Stimulated activated CD8-positive, alpha-beta memory T cell treated with anti-CD3 and anti-CD28 coated beads, Interleukin-4, amount 100 ng/mL, for 1 hour (primary cell): ENCODE measurements around the gene TUBA3C.

Experiments
- DNase-seq, 2 donors: peaks; one replicate each; pipeline ENCODE4 v3.0.0-alpha.2; 2020; ENCODE audit warnings: low read depth in 2 of 2, low spot score in 1 of 2

Gene TUBA3C

DNA sequence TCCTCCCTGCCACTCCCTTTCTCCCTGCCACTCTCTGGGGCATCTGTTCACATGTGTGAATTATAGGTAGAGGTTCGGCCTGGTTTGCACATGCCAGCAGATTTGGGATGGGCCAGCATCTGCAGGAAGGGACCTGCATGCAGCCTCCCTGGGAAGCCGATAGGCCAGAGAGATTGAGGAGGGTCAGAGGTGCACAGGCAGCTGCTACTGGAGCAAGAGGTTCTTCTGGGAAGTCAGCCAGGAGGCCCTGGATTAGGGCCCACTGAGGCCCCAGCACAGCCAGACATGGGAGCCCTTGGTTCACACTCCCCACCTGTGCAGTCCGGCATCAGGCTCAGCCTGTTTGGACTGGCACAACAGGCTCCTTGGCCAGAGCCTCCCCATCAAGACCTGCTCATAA lies 12.1 kb downstream of the TUBA3C start:
- DNase-seq = no peak

DNA sequence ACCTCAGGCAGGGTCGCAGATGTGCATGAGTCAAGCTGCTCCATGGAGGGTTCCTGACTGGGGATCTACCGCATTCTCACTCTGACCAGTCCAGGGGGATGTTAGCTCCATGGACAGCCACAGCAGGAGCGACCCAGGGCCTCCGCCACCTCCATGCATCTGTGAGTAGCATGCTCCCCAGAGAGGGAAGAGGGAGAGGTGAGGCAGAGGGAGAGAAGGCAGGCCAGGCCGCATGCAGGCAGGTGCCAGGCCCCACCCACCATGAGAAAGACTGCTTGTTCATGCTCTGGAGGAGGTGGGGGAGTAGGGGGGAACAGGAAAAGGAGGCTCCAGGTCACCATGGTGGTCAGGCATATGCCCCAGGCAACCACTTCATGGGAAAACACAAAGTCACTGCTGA lies 20.3 kb downstream of the TUBA3C start:
- no peak for DNase-seq

DNA sequence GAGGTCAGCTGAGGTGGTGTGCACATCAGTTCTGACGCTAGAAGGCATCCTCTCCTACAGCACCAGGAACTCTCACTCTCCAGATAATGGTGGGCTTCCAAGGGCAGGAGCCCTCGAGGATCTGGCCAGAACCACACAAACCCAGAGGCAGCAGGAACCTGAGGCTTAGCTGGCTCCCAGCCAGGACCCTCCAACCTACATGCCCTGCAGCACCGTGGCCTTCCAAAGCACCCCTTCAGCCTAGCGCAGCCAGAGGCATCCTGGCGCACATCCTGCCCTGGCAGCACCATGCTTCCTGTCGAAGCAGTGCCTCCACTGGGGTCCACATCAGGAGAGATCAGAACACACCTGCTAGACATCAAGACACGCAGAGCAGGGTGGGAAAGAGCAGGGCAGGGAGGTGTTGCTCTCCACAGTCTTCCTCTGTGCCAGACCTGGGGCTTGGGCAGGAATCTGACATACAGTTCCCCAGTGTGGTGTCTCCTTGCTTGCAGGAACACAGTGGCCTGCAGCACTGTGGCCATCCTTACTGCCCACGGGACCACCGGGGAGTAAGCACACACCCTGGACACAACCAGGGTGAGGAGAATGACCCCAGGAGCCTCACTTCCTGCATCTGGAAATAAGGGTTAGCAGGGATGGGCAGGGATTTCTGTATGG lies 21.7 kb downstream of the TUBA3C start:
- no peak for DNase-seq

DNA sequence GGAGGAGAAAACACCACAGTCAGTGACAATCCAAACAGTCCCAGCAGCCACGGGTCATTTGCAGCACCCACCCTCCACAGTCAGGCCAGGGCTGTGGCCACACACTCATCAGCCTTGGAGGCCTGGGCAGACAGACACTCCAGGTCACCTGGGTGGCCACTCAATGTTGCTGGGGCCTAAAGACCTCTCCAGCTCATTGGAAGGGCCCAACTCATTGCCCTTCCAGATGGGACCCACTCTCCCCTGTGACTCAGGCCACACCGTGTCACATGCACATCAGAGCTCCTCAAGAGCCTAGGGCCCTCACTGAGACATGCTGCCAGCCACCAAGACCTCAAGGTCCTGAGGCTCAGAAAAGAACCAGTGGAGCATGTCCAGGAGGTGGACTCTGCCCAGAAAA lies 22.4 kb downstream of the TUBA3C start:
- DNase-seq = no peak

DNA sequence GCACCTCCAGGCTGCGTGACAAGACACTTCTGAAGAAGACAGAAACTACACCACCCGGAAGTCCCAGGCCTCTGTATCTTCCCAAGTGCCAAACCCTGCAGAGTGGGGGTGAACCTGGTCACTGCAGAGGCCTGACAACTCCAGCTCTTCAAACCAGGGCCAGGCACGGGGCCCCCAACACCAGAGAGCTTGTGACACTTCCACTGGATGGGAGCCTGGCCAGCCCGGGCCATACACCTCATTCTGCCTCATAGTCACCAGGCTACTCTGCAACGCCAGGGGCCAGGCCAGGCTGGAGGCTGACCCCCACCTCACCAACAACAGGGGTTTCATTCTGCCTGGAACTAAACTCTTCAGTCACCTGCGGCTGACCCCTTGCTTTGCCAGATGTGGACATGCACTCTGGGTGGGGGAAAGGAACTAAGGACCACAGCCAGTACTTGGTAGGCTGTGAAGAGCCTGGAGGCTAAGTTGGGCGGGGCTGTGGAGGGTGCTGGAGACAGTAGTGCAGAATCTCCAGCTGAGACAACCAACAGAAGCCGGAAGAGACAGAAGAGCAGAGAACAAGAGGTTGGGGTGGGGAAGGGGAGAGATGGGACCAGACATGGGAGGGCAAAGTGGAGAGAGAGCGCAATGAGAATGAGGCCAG lies 23.0 kb downstream of the TUBA3C start:
- no peak for DNase-seq

DNA sequence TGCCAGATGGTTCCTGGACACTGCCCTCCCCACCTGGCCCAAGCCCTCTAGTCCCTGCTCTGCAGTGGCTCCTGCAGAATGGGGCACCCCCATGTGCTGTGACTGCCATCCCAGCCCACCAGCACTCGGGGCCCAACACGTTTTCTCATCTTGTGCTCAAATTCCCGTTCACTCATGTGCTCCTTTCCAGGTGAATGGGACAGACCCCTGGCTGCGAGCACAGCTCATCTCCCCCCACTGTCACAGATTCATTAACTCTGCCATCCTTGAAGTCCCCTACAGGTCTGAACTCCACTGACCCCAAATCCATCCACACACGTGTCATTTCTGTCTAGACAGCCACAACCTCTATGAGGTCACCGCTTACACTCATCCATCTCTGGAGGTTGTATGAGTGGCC lies 23.6 kb downstream of the TUBA3C start:
- DNase-seq = no peak

DNA sequence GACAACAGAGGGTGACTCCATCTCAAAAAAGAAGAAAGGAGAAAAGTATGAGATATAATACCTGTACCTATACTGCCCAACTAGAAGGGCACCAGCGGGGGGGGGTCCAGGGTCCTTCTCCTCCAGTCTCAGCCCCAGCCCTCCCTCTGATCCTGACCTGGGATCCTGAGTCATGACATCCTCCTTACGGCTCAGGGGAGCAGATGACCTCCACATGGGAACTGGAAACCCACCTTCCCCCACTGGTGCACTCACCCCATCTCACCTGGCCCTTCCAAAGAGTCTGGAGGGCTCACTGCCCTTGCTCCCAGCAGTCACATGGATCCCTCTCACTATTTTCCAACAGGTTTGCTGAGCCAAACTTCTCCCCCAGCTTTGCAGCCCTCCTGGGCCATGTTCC lies 24.2 kb downstream of the TUBA3C start:
- DNase-seq = no peak

DNA sequence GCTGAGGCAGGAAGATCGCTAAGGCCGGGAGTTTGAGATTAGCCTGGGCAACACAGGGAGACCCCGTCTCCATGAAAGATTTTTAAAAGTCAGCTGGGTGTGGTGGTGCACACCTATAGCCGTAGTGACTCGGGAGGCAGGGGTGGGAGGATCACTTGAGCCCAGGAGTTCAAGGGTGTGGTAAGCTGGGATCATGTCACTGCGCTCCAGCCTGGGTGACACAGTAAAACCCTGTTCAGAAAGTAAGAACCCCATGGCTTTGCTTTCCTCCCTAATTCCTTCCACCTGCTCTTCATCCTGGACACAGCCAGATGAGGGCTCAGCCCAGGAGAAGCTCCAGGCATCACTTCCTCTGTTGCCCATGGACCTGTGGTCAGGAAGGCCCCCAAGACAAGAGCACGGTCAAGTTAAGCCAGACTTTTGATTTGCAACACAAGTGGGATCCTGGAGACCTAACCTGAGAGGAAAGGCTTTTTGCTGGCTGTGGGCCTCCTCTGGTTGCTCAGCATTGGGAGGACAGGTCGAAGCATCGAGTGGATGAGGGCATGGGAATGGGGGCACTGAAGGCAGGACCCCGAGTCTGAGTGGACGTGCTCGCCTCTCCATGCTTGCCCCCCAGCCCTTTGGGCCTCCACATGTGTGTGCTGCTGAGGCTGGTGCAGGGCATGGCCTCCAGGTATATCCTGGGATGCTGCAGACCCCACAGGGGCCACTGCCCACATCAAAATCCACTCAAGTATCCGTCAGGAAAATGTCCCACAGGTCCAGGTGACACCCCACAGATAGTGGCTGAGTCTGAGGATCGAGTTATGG lies 25.4 kb downstream of the TUBA3C start:
- no peak for DNase-seq

DNA sequence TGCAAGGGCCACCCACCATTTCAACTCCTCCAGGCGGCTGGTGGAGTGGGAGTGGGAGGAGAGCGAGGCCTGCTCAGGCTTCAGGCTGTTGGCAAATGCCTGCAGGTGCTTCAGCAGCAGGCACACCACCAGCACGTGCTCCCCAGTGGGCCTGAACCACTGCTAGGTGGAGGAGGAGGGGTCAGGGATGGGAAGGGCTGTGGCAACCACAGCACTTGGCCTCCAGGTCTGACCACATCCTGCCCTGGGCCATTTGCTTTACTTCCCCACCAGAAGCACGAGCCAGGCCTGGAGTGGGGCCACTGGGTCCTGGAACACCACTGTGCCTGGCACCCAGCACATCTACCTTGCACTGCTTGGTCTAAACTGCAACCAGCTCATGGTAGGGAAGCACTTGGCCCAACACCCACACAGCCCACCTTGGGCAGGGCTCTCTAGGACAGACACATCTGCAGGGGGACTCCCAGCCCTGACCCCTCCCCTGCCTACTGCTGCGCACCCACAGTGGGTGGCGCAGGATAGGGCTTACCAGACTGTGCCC lies 26.2 kb downstream of the TUBA3C start:
- DNase-seq = no peak

DNA sequence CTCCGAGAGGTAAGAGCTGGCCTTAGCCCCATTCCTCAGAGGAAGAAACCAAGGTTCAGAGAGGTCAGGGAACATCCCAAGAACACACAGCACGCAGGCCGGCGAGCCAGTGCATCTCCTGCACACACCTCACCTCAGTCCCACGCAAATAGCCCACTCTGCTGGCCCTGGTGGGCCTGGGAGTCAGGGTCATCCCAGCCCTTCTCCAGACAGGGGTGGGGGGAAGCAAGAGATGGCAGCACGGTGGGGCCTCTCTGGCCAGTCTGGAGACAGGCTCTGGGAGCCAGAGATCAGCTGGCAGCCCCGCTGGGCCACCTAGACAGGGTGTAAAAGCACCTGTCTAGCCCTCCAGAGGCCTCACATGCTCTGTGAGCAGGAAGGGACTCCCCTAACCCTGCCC lies 26.8 kb downstream of the TUBA3C start:
- DNase-seq = no peak

DNA sequence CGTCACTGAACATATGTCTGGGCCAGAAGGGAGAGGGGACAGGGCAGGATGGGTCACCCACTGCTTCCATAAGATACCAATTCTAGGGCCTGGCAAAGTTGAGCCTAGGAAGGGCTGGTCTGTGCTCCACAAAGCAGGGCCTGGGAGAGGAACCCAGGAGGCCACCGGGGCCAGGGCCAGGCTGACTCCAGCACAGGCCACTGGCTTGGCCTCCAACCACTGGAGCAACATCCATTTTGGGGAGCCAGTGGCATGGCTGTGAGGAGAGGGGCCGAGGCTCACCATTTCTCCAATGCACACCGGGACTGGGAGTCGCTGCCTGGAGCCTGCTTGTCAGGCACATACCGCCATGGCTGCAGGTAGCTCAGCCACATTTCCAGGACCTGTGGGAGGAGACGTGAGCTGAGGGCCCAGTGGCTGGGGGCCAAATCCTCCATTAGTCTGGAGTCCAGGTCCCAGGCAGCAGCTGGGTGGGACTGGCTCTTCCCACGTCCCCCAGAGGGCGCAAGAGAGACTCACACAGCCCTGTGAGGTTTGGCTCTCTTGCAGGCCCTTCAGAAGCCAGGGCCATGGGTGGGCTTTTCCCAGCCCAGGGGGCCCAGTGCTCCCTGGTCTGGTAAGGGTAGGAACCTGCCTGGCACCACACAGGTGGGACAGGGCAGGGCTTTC lies 27.7 kb downstream of the TUBA3C start:
- DNase-seq = no peak

DNA sequence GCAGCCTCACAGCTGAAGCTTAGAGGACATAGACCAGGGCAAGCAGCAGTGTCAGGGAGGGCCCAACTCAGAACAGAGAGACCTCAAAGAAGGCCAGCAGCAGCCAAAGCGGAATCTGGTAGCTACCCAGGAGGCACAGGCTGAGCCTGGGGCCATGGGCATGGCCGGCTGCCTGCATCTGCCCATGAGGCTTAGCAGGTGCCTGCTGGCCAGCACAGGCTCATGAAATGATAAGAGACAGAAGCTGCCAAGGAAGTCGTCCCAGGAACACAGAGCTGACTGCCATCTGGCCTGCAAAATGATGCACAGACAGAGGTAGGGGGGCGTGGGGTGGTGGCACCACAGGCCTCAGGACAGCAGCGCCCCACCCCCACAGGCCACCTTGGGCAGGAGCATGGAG lies 29.2 kb downstream of the TUBA3C start:
- DNase-seq = no peak

DNA sequence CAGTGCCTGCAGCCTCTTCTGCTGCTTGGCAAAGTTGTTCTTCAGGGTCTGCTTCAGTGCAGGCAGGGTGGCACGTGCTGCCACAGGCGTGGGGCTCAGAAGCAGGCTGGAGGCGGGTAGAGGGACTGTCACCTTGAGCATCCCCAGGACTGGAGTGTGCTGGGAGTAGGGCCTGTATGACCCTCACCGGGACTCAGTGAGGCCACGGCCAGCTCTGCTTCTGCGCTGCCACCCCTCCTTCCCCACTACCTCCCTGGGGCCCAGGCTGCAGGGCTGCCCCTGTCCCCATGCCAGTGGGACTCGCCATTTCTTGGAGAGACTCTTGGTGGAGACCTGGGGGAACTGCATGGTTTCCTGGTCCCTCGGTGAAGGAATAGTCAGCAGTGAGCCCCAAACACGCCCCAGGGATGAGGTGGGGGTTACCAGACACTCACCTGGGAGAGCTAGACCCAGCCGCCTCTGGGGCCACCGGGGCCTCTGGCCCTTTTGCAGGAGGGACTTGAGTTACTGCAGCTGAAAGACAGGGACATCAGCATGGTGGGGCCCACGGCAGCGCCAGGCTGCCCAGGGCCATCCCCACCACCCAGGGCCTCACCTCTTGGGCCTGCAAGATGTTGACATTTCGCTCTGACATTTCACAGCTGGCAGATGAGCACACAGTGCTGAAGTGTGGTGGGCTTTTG lies 29.9 kb downstream of the TUBA3C start:
- DNase-seq = no peak

DNA sequence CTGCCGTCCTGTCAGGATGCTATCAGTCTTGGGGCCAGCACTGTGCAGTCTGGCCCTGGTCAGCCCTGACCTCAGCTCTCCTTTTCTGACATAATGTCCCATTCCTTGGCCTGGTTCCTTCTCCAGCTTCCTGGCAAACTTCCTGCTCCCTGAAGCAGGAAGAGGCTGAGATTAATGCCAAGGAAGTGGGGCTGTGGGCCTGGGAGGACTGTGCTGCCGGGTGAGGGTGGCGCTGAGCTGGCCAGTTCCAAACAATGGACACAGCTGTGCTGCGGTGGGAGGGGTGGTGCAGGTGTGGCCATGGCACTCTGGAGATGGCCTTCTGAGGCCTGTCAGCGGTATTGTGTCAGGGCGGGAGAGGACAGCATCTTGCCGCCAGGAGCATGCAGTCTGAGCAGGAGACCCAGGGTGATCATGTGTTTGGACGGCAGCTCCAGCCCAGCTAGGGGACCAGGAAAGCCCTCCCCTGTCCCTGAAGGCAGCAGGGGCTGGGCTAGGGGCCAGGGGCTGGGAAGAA lies 30.9 kb downstream of the TUBA3C start:
- DNase-seq = no peak

DNA sequence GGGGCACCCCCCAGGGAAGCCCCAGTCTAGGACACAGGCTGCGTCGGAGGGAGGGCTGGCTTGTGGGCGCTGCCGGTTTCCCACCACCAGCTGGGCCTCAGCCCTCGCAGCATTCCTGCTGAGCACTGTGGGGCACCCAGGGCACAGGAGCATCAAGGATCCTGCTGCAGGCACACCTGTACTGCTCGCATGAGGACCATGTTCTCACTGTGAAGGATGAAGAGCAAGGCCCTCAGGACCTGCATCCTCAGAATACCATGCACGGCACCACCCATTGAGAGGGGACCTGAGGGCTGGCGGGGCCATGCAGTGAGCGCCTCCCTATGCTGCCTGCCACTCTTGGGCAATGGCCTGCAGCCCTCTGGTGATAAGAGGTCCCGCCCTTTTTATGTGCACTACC lies 31.4 kb downstream of the TUBA3C start:
- no peak for DNase-seq

DNA sequence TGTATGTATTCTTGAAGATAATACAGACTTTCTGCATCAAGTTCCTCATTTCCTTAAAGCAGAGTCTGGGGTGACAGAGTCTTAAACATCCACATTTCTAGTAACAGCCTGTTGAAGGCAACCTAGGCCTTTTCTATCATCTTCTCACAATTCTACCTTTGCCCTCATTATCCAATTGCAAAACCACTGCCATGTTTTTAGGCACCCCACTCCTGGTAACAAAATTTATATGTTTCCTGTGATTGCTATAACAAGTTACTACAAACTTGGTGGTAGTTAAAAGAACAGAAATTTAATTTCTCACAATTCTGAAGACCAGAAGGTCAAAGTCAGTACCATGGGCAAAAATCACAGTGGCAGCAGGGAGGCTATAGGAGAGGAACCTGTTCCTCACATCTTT lies 33.1 kb downstream of the TUBA3C start:
- no peak for DNase-seq
